Dedifferentiated amniotic fluid mesenchymal stem cell (primary cell): Measurements from ENCODE around the gene EML1.

ENCODE experiments used
- DNase-seq: peaks from one replicate; pipeline ENCODE4 v3.0.0-alpha.2; 2016; ENCODE audit errors: extremely low spot score

Gene EML1

GRCh38 chr14:99779751-99780150 is 13.5 kb upstream of the EML1 start:
- no peak for DNase-seq

- no peak for DNase-seq
These were observed 12.5 kb upstream of the EML1 start for GRCh38 chr14:99780690-99781089.

- no peak for DNase-seq
These were observed 12.1 kb upstream of the EML1 start for GRCh38 chr14:99781091-99781490.

GRCh38 chr14:99781853-99782610 is 11.2 kb upstream of the EML1 start:
- DNase-seq, result no peak

GRCh38 chr14:99784508-99784907 is 8.7 kb upstream of the EML1 start:
- DNase-seq, result no peak

GRCh38 chr14:99785426-99785825 is 7.8 kb upstream of the EML1 start:
- DNase-seq, result no peak

- no peak for DNase-seq
These were observed 6.7 kb upstream of the EML1 start for GRCh38 chr14:99786511-99786989.

- DNase-seq, result no peak
These were observed 4.5 kb upstream of the EML1 start for GRCh38 chr14:99788713-99789112.

GRCh38 chr14:99789581-99789980 is 3.6 kb upstream of the EML1 start:
- no peak for DNase-seq

GRCh38 chr14:99790201-99790977 is 2.8 kb upstream of the EML1 start:
- no peak for DNase-seq

- DNase-seq, result no peak
These were observed 2.2 kb upstream of the EML1 start for GRCh38 chr14:99790978-99791376.

GRCh38 chr14:99791476-99792209 is 1.6 kb upstream of the EML1 start:
- no peak for DNase-seq

GRCh38 chr14:99792210-99792535 is 1.0 kb upstream of the EML1 start:
- no peak for DNase-seq

GRCh38 chr14:99792551-99793212 is 531 bp upstream of the EML1 start:
- no peak for DNase-seq

GRCh38 chr14:99794151-99794780 is 1.1 kb downstream of the EML1 start:
- DNase-seq, result no peak

- no peak for DNase-seq
These were observed 1.8 kb downstream of the EML1 start for GRCh38 chr14:99795046-99795445.

GRCh38 chr14:99797231-99797630 is 4.0 kb downstream of the EML1 start:
- DNase-seq, result no peak

- DNase-seq, result no peak
These were observed 7.6 kb downstream of the EML1 start for GRCh38 chr14:99800781-99801180.

- no peak for DNase-seq
These were observed 9.3 kb downstream of the EML1 start for GRCh38 chr14:99802301-99803105.

- DNase-seq, result no peak
These were observed 10.0 kb downstream of the EML1 start for GRCh38 chr14:99803106-99803775.
